Tibial nerve (tissue), 4 donors: Measurements from ENCODE around the gene CADPS2. TPM values are rescaled to one million over a fixed set of nuclear protein-coding genes. Genes with fewer than 3 reads are reported as not detected.

ENCODE experiments used
- DNase-seq, 2 donors: peaks; one replicate each; pipeline ENCODE4 v3.0.0-alpha.2; 2019; ENCODE audit warnings: low spot score in 2 of 2
- H3K27ac ChIP-seq, 4 donors: fragments of 200-600 bp; sonication (generic) in 3 of 4; one replicate each; pipeline ENCODE4 v1.5.1; 2017 to 2019; ENCODE audit warnings: mild to moderate bottlenecking in 1 of 4
- H3K27me3 ChIP-seq, 2 donors: fragments of 200-600 bp; sonication (generic) in 1 of 2; one replicate each; pipeline versions ENCODE4 v1.5.1 to v1.6.0; 2017 to 2019
- H3K36me3 ChIP-seq, 3 donors: fragments of 200-600 bp; sonication (generic); one replicate each; pipeline ENCODE4 v1.5.1; 2018 to 2019
- H3K4me1 ChIP-seq, 4 donors: fragments of 200-600 bp; sonication (generic) in 3 of 4; one replicate each; pipeline ENCODE4 v1.5.1; 2017 to 2019
- H3K4me3 ChIP-seq, 4 donors: fragments of 200-600 bp; sonication (generic) in 3 of 4; one replicate each; pipeline ENCODE4 v1.5.1; 2017 to 2019; ENCODE audit warnings: mild to moderate bottlenecking in 1 of 4, moderate library complexity in 1 of 4
- H3K9me3 ChIP-seq, 4 donors: fragments of 200-600 bp; sonication (generic) in 3 of 4; one replicate each; pipeline ENCODE4 v1.5.1; 2017 to 2019
- EP300 ChIP-seq, 2 donors: sonication (generic); formaldehyde crosslinking; IDR thresholded peaks; one replicate each; pipeline ENCODE4 v1.6.1; 2017; ENCODE audit warnings: antibody characterized with exemption in 2 of 2, mild to moderate bottlenecking in 1 of 2
- POLR2A ChIP-seq, 2 donors: fragments of 450-650 bp; IDR thresholded peaks; one replicate each; pipeline ENCODE4 v1.6.1; 2017; ENCODE audit warnings: antibody characterized with exemption in 2 of 2, mild to moderate bottlenecking in 2 of 2, moderate library complexity in 2 of 2
- WGBS, 2 donors: methylation state at CpG; one replicate each; pipeline ENCODE4 v1.1.5; 2018; 5-methylcytosine and 5-hydroxymethylcytosine counted together
- total RNA-seq, 4 donors: library from RNA; depleted of rRNA; stranded (reverse); fragments of >200 nt; gene quantifications; one replicate each; pipeline ENCODE4 v1.1.0, GENCODE V29; 2016
- TF ChIP-seq, protein P1 (sequence below), 5 experiments: fragments of 200-600 bp in 3 of 5; fragments of 450-650 bp in 2 of 5; sonication (generic) in 3 of 5; IDR thresholded peaks; one replicate each; pipeline ENCODE4 v1.5.1; 2016 to 2019; ENCODE audit warnings: antibody characterized with exemption in 5 of 5, mild to moderate bottlenecking in 3 of 5, moderate library complexity in 2 of 5

The CADPS2 gene
- total RNA-seq, 4 donors from 2014 or later: 20.3 to 44.4 (median 27.1) TPM

DNA sequence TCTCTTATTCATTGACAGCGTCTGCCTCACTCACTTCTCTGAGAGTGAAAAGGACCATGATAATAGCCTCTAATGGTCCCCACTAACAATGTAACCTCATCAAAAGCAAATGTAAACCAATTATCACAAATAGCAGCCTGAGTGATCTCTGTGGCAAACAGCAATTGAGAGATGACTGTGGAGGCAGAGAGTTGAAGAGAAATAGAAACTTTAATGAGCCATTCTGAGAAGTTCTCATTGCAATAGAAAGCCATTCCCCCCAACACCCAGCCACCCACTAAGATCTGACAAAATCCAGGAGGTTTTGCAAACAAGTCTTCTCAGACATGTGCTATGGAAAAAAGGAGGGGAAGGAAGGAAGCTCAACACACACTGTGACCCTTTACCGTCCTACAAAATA, 139.3 kb downstream of the CADPS2 start:
- Histone ChIP-seq H3K27ac (no peak overlapping the region), H3K4me1 (no peaks in the 10 kb centered on the region), H3K27me3 (no peaks in the 10 kb centered on the region), H3K9me3 (no peaks in the 10 kb centered on the region), H3K36me3 (no peaks in the 10 kb centered on the region), H3K4me3 (no peak overlapping the region)
- 50 to 51% methylated on average over 2 of the region's 2 CpGs for WGBS, 2 donors
- DNase-seq: no peak
- TF ChIP-seq EP300 (IDR thresholded peaks at IDR 0.05) (no peak), POLR2A (IDR thresholded peaks at IDR 0.05) (no peak)
- TF ChIP-seq, protein P1, sequence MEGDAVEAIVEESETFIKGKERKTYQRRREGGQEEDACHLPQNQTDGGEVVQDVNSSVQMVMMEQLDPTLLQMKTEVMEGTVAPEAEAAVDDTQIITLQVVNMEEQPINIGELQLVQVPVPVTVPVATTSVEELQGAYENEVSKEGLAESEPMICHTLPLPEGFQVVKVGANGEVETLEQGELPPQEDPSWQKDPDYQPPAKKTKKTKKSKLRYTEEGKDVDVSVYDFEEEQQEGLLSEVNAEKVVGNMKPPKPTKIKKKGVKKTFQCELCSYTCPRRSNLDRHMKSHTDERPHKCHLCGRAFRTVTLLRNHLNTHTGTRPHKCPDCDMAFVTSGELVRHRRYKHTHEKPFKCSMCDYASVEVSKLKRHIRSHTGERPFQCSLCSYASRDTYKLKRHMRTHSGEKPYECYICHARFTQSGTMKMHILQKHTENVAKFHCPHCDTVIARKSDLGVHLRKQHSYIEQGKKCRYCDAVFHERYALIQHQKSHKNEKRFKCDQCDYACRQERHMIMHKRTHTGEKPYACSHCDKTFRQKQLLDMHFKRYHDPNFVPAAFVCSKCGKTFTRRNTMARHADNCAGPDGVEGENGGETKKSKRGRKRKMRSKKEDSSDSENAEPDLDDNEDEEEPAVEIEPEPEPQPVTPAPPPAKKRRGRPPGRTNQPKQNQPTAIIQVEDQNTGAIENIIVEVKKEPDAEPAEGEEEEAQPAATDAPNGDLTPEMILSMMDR (IDR thresholded peaks at IDR 0.05): no peak

DNA sequence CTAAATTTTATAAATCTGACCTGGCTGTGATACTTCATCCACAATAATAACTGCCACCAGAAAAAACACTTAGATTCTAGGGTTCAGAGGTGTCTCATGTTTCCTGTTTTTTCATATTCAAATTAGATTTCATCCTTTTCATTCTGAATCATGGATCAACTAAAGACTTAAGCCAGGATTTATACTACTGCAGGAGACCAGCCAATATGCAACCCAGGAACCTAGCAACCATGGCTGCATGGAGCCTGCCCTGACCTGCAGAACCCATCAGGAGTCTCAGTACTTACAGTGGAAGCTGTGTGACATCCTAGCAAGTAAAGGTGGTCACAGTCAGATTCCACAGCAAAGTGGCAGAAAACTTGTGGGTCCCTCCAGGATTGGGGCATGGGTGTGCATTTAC, 143.0 kb downstream of the CADPS2 start:
- TF ChIP-seq POLR2A (IDR thresholded peaks at IDR 0.05) (no peak), EP300 (IDR thresholded peaks at IDR 0.05) (no peak)
- TF ChIP-seq, protein P1 (IDR thresholded peaks at IDR 0.05): no peak
- Histone ChIP-seq H3K4me3 (no peak overlapping the region), H3K4me1 (no peaks in the 10 kb centered on the region), H3K27me3 (no peaks in the 10 kb centered on the region), H3K36me3 (no peaks in the 10 kb centered on the region), H3K27ac (no peak overlapping the region), H3K9me3 (no peaks in the 10 kb centered on the region)
- DNase-seq: no peak

DNA sequence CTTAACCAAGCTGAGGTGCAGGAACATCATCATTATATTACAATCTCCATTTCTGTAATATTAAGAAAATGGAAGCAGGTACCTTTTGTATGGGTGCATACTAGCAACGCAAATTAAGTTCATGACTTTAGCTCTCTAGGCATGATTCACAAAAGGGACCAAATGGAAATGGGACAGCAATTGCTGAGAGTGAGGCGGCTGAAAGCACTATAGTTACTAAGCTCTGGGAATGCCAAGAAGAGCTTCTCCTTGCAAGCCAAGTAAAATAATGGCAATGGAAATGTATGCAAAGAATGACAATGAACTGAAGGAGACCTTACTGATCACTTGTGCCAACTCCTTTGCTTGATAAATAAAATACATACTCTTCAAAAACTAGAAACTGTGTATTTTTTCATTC, 147.3 kb downstream of the CADPS2 start:
- H3K27ac ChIP-seq: no peak overlapping the region
- no peak for TF ChIP-seq POLR2A (IDR thresholded peaks at IDR 0.05)
- TF ChIP-seq, protein P1 (IDR thresholded peaks at IDR 0.05): no peak
- TF ChIP-seq EP300 (IDR thresholded peaks at IDR 0.05): no peak
- H3K9me3 ChIP-seq: no peaks in the 10 kb centered on the region
- no peaks in the 10 kb centered on the region for H3K4me1 ChIP-seq
- H3K4me3 ChIP-seq: no peak overlapping the region
- WGBS, 2 donors: 66 to 76% methylated on average over 2 of the region's 2 CpGs
- no peaks in the 10 kb centered on the region for H3K36me3 ChIP-seq
- no peaks in the 10 kb centered on the region for H3K27me3 ChIP-seq
- DNase-seq: no peak

GRCh38 chr7:122736183-122736582, 150.1 kb downstream of the CADPS2 start:
- 88 to 90% methylated on average over 1 of the region's 1 CpG for WGBS, 2 donors
- TF ChIP-seq EP300 (IDR thresholded peaks at IDR 0.05) (no peak), POLR2A (IDR thresholded peaks at IDR 0.05) (no peak)
- TF ChIP-seq, protein P1 (IDR thresholded peaks at IDR 0.05): no peak

DNA sequence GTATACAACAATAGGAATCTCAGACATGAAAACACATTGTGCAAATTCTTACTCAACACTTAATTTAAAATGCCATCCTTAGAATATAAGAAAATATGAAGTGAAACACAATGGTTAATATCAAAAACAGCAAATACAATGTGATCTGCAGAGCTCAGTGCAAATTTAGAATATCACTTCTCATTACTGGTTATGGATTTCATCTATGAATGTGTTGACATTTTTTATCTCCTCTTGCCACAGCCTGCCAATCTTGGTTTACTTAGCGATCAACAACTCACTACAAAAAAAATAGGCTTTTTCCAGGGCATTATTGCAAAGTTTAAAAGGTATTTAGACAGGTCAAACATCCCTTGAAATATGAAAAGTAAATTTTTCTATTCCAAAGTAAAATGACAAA, 158.5 kb downstream of the CADPS2 start:
- Histone ChIP-seq H3K27me3 (no peaks in the 10 kb centered on the region), H3K4me3 (no peak overlapping the region), H3K4me1 (no peaks in the 10 kb centered on the region), H3K36me3 (no peaks in the 10 kb centered on the region), H3K27ac (no peak overlapping the region), H3K9me3 (no peaks in the 10 kb centered on the region)
- DNase-seq: no peak
- TF ChIP-seq, protein P1 (IDR thresholded peaks at IDR 0.05): no peak
- no peak for TF ChIP-seq POLR2A (IDR thresholded peaks at IDR 0.05)
- TF ChIP-seq EP300 (IDR thresholded peaks at IDR 0.05): no peak
- 87 to 93% methylated on average over 1 of the region's 1 CpG for WGBS, 2 donors

More at GRCh38 chr7:122736183-122736582, 150.1 kb downstream of the CADPS2 start:
- no peak overlapping the region for H3K4me3 ChIP-seq
- no peaks in the 10 kb centered on the region for H3K4me1 ChIP-seq
- DNase-seq: no peak
- no peaks in the 10 kb centered on the region for H3K27me3 ChIP-seq
- no peak overlapping the region for H3K27ac ChIP-seq
- no peaks in the 10 kb centered on the region for H3K36me3 ChIP-seq
- no peaks in the 10 kb centered on the region for H3K9me3 ChIP-seq
